HCT116 (cell line): Measurements from ENCODE around the gene GARIN5B.

Experiments used
- CTCF ChIP-seq, 3 experiments: fragments of 200-600 bp in 1 of 3; sonication (generic) in 1 of 3; IDR thresholded peaks in 2 of 3; conservative IDR thresholded peaks in 1 of 3; 2 replicates each; pipeline ENCODE4 v1.5.1; 2012 to 2017; ENCODE audit warnings: low read depth in 2 of 3, low read length in 2 of 3, antibody characterized with exemption in 1 of 3, borderline replicate concordance in 1 of 3, control low read depth in 1 of 3, mild to moderate bottlenecking in 1 of 3, mixed read lengths in 1 of 3, mixed run types in 1 of 3, moderate library complexity in 1 of 3; ENCODE audit not compliant: insufficient read depth in 1 of 3
- JUND ChIP-seq: IDR thresholded peaks from 2 replicates; pipeline ENCODE4 v1.6.1; 2012
- MAX ChIP-seq: IDR thresholded peaks from 2 replicates; pipeline ENCODE4 v1.6.1; 2012
- POLR2A ChIP-seq: IDR thresholded peaks from 2 replicates; pipeline ENCODE4 v1.7.0; 2011; ENCODE audit warnings: borderline replicate concordance; ENCODE audit not compliant: insufficient read depth, insufficient read length; ENCODE audit errors: extremely low read depth
- SIN3A ChIP-seq: IDR thresholded peaks from 2 replicates; pipeline ENCODE4 v1.6.1; 2012; ENCODE audit warnings: low read depth

DNA sequence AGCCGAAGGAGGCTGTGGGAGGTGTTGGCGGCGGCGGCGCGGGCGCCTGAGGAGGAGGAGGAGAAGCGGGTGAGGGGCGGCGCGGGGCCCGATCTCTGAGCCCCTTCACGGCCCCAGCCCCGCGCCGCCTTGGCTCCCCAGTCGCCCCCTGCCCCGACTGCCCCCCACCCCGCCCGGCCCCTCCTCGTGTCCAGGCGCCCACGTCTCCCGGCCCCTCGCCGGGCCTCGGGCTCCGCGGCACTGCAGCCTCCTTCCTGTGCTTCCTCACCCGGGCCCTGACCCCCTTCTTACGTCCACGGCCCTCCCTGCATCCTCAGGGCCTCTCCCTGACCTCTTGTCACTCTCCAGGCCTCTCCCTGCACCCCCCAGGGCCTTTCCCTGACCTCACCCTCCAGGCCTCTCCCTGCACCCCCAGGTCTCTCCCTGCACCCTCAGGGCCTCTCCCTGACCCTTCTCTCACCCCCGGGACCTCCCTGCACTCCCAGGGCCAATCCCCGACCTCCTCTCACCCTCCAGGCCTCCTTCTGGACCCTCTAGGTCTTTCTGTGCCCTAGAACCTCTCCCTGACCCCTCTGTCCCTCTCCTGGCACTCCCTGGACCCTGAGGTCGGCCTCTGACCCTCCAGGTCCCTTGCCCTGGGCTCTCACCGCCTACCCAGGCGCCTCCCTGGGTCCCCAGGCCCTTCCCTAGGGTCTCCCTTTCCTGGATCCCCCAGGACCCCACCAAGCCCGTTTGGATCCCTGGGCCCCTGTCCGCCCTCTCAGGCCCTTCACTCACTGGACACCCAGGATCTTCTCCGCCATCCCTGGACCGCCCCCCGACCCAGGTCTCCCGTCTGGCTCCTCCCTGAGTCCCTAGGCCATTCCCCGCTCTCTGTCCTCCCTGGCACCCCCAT is 22.9 kb downstream of the GARIN5B start:
- TF ChIP-seq SIN3A (no peak), CTCF (IDR thresholded peaks at IDR 0.05 in 2 of 3, conservative IDR thresholded peaks at IDR 0.05 in 1 of 3; ENCODE audit: borderline replicate concordance in 1 of 3, insufficient read depth in 1 of 3, low read depth in 2 of 3, low read length in 2 of 3) (no peak), JUND (no peak), POLR2A (no peak), MAX (no peak)
